Activated T-helper 1 cell treated with anti-CD3 and anti-CD28 coated beads, Interleukin-2, amount 50 U/mL, for 16 hours (primary cell): ENCODE measurements around the gene CHORDC1.
"Not testable (repeated sequence)": the region's sequence is repeated elsewhere in the genome, so short reads cannot be mapped to it uniquely, and the experiment has no call there.

Experiments used
- DNase-seq, 2 donors: peaks; one replicate each; pipeline ENCODE4 v3.0.0-alpha.2; 2020; ENCODE audit warnings: low read depth in 1 of 2, low spot score in 1 of 2

The CHORDC1 gene

DNA sequence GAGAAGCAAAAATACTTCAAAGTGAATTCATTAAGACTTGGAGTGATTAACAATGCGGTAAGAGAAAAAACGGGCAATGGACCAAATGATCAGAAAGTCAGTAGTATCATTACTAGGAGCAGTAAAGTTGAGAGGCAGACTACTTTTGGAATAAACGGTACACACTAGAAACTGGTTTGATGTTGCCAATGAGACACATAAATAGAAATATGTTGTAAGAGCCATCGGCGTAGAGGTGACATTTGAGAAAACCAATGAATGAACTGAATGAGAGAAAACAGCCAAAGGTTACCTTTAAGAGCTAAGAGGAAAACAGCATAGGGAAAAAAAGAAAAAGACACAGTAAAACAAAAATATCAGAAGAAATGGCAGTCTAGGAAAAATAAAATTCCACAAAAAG, 6.2 kb downstream of the CHORDC1 start:
- no peak for DNase-seq

DNA sequence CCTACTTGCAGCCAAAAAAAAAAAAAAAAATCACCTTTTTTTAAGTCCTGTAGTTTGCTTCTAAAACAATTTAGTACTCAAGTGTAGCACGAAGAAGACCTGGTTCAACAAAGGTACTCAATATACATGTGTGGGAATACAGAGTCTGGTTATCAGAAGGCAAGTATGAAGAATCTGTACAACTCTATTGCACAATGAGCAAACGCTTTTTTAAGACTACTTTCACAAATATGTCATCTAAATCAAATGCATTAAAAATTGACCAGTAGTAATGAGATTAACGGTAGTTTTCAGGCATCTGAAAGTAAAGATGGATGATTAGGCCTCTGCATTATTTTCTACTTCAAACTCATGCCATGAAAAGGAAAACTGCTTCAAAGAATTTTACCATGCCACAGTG, 9.5 kb downstream of the CHORDC1 start:
- no peak for DNase-seq

DNA sequence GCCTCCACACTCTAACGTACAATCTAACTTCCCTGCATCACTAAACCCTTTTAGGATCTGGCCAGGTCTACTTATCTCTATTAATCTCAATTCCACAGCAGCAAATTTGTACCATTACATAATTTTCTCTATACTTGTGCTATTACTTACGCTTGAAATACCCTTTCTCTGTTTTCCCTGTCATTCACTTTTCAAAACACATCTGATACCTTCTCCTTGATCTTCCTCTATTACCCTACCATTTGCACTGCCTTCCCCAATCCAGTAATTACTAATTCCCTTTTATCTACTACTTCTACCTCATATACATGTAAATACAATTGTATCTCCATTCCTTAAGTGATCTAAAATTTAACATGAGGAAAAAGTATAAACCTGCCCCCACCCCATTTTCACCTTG, 14.0 kb downstream of the CHORDC1 start:
- DNase-seq: no peak

DNA sequence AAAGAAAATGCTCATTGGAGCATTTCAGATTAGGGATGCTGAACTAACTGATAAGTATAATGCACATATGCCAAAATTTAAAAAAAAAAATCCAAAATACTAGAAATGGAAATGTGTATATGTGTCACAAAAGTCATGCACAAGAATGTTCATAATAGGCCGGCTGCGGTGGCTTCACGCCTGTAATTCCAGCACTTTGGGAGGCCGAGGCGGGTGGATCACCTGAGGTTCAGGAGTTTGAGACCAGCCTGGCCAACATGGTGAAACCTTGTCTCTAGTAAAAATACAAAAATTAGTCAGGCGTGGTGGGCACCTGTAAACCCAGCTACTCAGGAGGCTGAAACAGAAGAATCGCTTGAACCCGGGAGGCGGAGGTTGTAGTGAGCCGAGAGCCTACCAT, 14.9 kb downstream of the CHORDC1 start:
- DNase-seq: not testable (repeated sequence)

DNA sequence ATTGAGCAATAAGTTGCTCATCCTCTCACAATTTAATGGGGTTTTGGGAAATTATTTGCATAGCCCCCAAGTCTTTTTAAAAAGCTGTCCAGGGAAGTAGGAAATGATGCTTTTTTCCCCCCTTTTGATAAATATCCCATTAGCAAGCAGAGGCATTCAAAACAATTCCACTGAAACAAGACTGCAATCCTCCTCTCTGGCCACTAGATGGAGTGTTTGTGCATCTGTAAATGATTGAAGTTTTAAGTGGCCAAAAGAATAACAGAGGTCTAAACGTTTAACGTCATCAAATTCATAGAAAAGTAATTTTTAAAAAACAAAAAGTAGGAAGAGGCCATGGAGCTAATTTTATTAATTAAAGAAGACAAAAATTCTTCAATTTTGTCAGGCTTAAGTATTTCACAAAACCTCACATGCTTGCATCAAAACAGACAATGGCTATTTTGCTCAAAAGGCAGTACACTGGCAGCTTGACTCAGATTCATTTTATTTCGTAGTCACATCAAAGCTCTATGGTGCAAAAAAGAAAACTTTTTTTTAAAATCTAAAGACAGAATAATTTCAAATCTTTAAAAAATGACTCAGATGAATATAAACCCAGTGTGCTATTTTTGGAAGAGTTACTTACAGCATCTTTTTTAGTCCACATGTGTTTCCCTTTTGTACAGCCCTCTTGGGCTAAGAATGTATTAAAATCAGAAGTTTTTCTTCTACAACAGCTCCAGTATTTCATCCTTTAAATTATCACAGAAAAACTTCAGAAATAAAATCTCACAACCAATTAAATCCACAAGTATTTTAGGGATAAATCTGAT, 17.8 kb downstream of the CHORDC1 start:
- DNase-seq: no peak

DNA sequence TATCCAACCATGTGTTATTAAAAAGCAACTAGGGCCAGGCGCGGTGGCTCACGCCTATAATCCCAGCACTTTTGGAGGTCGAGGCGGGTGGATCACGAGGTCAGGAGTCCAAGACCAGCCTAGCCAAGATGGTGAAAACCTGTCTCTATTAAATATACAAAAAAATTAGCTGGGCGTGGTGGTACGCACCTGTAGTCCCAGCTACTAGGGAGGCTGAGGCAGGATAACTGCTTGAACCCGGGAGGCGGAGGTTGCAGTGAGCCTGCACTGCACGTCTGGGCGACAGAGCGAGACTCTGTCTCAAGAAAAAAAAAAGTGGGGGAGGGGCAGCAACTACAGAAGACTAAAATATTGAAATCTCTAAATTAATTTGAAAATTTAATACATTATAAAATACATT, 18.4 kb downstream of the CHORDC1 start:
- DNase-seq: no peak

DNA sequence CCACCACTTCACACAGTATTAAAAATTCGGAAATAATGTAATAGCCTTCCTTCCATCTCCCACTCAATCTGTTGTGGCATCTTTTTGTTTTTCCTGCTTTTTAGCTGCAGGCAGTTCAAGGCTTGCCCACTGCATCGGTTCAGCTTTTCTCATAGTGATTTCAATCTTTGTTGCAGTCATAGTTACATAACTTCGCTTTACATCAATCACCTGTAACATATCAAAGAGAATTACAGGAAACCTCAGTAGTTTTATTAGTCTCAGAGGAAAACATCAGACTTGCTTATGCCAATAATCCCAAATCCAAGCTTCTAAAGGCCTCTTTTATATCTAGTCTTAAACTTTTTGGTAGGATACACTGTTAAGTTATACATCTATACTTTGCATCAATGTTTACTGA, 20.5 kb downstream of the CHORDC1 start:
- DNase-seq: no peak

DNA sequence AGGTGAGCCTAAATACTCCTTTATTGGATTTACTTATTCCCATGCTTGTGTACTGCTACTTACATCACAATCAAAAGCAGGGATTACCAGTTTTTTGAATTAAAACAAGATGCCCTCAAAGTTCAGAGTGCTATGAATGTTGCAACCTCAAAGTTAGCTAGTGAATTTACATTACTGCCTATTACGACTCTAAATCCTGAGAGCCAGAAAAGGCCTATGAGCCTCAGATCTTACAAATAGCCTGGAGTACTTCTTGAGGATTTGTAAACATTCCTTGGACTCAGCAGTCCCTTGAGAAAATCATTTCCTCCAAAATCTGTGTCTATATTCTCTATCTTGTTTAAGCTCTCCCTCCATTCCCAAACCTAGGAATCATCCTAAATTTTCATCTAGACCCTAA, 25.5 kb downstream of the CHORDC1 start:
- no peak for DNase-seq

DNA sequence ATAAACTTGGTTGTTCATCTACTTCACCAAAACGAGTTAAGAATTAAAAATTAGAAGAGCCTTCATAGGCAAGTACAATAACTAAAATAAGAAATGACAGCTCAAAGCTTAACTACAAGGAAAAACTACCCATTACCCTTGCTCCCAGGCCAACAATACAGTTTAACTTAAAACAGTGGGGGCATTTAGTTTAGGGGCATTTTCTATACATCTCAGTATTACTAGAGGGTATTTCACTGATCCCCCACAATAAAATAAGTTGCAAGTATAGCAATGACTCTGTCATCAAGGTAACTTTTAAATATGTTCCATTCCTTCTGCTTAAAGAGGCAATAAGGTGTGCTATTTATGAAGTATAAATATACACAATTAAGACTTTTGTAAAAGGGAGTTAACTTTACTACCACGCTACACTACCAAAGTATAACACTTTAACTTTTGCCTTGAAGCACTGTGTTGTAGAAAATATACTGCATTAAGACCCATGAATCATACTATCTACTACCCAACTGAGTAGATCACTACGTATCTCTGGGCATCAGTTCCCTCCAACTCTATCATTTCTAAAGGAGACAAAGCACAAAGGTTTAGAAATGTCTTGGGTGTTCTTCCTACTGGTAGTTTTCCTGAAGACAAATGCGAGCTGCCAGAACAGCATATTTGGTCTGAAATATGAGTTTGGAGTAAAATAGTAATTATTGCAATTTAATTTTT, 29.8 kb downstream of the CHORDC1 start:
- no peak for DNase-seq

DNA sequence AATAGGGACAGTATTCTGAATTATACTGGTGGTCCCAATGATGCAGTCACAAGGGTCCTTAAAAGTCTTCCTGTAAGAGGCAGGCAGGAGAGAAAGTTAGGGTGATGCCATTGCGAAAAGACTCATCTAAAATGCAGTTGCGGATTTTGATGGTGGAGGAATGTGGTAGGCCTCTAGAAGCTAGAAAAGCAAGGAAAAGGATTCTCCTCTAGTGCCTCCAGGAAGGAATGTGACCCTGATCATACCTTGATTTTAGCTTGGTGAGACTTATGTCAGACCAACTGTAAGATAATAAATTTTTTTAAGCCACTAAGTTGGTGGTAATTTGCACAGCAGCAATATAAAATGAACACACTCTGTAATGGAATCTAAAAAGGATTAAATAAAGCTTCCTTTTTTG, 33.8 kb downstream of the CHORDC1 start:
- DNase-seq: no peak

DNA sequence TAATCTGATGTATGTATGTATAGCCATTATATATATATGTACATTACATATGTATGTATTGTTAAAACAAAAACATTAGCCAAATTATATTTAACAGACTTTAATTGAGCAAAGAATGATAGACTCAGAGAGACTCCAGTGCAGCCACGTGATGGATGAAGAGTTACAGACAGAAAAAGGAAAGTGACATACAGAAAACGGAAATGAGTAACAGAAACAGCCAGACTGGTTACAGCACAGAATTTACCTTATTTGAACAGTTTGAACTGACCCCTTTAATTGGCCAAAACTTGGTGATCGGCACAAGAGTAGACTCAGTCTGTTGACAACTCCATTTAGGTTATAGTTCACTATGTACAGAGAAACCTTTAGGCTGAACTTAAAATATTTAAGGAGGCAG, 35.0 kb downstream of the CHORDC1 start:
- DNase-seq: no peak

DNA sequence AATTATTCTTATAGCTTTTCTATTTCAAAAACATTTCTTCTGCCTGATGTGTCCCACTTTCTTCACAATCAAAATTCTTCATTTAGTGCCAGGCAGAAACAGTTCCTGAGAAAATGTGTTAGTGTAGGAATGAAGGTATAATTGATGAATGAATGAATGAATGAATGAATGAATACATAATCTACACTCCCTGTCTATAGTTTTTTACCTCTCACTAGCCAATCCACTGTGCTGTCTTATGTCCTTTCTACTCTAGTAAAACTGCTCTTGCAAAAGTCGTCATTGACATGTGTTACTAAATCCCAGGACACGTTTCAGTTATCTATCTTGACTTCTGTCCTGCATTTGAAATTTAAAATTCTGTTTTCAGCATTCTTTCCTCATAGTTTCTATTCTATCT, 42.9 kb downstream of the CHORDC1 start:
- DNase-seq: no peak

DNA sequence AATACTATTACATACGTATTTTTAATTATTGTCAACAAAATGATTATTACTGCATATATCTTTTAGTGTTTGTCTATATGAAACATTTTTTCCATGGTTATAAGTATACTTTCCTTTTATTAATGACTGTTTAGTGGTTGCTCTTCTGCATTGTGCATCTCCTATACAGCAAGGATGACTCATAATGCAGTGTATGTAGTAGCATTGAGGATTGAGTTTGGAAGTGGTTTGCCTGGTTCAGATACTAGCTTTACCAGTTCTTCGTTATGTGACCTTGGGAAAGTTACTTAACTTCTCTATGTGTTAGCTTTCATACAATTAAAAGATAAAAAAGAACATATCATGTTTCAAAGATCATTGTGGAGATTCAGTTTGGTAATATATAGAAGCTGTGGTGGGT, 44.1 kb downstream of the CHORDC1 start:
- no peak for DNase-seq

DNA sequence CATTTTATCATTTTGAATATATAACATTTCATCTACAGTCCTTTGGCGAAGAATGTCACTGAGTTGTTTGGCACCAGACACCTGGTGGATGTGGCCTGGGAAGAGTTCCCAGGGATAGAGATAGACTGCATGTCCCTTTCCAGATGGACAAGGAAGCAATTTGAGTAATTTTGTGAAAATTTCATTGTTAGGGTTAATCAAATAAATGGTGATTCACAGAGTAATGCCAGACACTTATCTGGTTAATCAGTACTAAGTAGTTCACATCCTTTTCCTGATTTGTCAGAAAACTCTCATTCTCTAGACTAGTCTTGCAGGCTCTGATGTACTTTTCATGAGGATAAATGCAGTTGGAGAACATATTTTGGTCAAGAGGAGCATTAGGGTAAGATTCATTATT, 46.8 kb downstream of the CHORDC1 start:
- no peak for DNase-seq

DNA sequence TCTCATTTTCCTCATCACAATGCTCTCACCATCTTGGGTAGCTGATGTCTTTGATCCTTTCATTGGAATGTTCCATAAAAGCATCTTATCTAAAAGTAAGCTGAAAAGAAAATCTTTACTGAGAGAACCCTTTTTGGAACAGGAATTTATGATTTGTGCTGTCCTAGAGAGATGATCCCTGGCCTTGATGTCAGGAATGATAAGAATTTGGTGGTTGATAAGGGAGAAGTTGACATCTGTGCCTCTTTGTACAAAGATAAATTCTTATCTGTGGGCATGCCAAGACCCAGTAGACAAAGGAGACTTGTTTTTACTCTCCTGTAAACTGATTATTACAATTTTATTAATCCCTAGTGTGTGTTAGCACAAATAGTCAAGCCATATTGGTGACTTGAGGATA, 51.5 kb downstream of the CHORDC1 start:
- no peak for DNase-seq

DNA sequence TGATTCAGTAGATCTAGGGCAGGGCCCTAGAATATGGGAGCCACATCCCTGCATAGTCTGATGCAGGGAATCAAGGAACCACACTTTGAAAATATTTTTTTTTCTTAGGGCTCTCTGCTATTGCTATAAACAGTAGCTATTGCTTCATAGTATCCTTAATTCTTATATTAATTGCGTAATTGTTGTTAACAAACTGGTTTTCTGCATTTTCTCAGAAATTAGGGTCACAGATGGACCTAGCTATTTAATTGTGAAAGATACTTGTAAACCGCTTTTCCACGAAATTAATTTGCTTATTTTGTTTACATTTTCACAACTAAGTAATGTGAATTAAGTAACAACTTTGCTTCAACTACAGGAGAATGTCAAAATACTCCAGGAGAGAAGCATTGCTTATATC, 54.3 kb downstream of the CHORDC1 start:
- DNase-seq: no peak

DNA sequence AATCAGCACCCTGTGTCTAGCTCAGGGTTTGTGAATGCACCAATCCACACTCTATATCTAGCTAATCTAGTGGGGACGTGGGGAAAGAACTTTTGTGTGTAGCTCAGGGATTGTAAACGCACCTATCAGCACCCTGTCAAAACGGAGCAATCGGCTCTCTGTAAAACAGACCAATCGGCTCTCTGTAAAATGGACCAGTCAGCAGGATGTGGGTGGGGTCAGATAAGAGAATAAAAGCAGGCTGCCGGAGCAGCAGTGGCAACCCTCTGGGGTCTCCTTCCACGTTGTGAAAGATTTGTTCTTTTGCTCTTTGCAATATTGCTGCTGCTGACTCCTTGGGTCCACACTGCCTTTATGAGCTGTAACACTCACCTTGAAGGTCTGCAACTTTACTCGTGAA, 55.1 kb downstream of the CHORDC1 start:
- not testable (repeated sequence) for DNase-seq

DNA sequence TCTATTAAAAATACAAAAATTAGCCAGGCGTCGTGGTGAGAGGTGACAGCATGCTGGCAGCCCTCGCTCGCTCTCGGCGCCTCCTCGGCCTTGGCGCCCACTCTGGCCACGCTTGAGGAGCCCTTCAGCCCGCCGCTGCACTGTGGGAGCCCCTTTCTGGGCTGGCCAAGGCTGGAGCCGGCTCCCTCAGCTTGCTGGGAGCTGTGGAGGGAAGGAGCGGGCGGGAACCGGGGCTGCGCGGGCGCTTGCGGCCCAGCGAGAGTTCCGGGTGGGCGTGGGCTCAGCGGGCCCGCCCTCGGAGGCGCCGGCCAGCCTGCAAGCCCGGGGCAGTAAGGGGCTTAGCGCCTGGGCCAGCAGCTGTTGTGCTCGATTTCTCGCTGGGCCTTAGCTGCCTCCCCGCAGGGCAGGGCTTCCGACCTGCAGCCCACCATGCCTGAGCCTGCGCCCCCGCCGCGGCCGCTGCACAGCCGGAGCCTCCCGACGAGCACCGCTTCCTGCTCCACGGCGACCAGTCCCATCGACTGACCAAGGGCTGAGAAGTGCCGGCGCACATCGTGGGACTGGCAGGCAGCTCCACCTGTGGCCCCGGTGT, 55.8 kb downstream of the CHORDC1 start:
- DNase-seq: not testable (repeated sequence)
